HG02571 (cell line): ENCODE measurements around the gene KCNQ1.

Experiments used
- ATAC-seq: cut with Tn5 transposase; IDR thresholded peaks from one replicate; pipeline ENCODE4 v1.9.1; 2021; ENCODE audit warnings: mild to moderate bottlenecking, moderate library complexity; ENCODE audit not compliant: unreplicated experiment

KCNQ1 gene

DNA sequence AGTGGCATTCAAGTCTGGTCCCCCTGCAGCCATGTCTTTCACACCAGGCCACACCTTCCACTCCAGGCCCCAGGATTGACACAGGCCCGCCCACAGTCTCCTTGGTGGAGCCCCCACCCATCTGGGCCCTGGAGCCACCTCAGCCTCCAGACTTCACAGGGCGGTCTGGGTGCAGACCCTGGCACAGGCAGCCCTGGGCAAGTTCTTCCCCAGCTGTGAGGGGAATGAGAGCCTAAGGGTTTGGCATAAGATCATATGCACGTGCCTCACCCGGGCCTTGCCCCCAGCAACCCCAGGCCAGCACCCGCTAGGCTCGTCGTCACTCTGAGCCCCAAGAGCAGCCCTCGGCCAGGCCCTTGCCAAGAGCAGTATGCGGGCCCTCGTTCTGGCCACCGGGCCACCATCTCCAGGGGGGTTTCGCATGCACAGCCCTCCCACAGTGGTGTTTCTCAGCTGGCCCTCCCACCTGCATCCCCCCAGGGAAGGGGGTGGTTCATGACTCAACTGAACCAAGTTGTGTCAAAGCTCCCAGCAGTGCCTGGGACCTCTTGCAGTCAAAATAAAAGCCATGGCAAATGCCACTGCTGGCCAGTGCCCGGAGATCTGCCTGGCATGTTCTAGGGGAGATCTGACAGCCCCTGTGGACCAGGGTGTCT lies 325.4 kb downstream of the KCNQ1 start:
- ATAC-seq = no peak

DNA sequence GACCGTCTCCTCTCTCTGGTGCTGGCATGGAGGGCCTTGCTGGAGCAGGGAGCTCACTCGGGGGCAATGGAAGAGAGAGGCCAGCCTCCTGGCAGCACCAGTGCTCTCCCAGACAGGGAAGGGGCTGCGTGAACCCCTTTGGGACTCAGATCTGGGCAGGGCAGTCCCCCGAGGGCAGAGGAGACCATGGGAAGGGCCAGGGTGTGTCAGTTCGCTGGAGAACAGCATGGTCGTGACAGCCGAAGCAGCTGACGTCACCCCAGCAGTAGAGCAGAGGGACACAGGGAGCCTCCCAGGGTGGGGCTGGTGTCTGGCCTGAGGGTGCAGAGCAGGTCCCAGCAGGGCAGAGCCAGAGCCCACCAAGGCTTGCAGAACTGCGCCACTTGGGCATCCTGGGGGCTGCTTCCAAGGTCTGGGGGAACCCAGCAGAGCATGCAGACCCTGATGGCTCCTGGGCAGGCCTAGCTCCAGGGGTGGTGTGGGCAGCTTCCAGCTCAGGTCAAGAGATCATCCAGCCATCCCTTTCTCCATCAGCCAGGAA lies 326.0 kb downstream of the KCNQ1 start:
- ATAC-seq = no peak

DNA sequence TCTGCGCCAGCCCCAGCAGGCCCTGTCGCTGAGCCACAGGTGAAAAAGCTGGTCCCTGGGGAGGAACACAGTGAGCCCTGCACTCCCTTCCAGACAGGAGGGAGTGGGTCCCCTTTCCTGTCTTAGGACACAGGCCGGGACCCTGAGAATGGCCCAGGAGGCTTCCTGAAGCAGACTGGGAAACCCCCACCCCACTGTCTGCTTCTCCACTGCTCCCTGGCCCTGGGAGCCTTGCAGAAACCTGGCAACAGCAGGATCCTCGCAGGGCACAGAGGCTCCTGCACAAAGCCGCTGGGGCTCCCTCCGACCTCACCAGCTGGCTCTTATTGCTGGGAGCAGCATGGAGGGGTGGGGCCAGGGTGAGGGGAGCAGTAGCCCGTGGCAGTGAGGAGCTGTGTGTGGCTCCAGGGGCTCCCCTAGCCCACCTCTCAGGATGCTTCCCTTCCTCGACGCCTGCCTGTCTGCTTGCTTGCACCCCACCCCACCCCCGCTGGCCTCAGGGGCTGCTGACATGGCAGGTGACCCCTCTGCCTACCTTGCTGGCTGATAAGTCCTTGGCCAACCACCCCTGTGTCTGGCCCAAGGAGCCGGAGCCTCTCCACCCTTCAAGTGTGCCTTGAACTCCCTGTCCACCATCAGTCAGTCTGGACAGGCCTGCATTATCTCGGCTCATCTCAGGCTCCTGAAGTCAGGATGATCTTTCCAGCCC lies 327.1 kb downstream of the KCNQ1 start:
- no peak for ATAC-seq

DNA sequence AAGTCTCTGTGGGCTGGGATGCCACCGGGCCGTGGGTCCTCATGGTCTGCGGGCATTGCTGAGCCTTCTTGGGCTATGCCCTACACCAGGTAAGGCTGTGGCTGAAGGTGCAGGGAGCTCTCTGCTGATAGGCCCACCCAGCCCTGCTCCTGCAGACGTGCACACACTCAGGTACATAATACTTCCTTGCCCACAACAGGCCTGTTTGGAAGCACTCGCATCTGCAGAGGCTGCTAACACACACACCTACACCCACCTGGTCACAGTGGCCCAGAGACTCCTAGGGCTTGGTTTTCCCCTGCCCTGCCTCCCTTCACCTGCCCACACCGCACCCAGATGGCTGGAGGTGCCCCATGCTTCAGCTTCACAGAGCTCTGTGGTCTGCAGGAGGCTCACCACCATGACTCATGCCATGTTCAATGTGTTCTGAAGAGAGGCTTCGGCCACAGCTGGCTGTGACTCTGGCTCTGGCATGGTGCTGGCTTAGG lies 327.8 kb downstream of the KCNQ1 start:
- no peak for ATAC-seq

GRCh38 chr11:2774173-2775082 lies 329.6 kb downstream of the KCNQ1 start:
- ATAC-seq = no peak

DNA sequence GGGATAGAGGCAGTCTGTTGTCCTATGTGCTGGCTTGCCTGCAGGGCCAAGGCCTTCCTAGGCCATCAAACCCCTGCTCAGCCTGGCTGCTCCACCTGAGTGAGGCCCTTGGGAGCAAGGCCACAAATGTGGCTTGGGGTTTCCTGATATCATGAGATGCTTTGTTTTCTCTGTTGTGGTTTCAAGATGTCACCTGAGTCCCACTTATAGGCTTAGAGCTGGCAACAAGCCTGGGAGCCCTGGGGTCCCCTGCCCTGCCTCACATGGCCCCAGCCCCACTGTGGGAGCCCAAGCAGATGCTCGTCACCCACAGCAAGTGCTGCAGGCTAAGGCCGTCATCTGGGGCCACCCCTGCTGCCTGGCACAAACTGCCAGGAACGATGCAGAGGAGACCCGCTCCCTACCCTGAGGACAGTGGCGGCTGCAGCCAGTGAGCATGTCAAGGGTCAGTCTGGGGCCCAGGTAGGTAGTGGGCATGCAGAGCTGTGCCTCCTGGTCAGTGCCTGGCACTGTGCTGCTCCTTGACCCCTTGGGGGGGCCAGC lies 330.3 kb downstream of the KCNQ1 start:
- ATAC-seq = no peak

DNA sequence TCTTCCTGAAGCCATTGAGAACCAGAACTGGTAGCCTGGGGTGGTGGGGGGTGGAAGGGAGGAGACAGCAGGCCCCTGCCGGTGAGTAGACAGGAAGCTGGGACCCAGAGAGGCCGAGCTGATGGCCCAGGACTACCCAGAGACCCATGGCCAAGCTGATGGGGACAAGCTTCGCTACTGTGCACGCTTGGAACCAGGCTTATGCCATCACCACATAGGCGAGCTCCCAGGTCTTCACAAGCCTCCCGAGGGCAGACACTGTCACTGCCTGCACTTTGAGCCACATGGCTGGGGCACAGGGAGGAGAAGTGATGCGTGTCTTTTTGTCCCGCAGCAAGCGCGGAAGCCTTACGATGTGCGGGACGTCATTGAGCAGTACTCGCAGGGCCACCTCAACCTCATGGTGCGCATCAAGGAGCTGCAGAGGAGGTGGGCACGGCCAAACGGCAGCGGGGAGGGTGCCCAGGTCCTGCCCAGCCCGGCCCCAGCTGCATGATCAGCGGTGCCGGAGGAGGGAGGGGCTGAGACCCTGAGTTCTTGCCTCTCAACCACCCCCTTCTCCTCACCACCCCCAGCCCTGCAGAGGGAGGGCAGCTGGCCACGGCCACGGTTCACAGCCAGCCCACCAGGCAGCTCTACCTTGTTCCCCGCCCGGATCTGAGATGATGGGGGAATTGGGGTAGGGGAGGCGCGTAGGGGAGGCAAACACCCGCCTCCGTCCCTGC lies 331.0 kb downstream of the KCNQ1 start:
- no peak for ATAC-seq

- ATAC-seq = no peak
These were observed 331.7 kb downstream of the KCNQ1 start for GRCh38 chr11:2776351-2777061.

- no peak for ATAC-seq
These were observed 332.6 kb downstream of the KCNQ1 start for GRCh38 chr11:2777386-2777785.

GRCh38 chr11:2777871-2778629 lies 333.2 kb downstream of the KCNQ1 start:
- ATAC-seq = no peak

DNA sequence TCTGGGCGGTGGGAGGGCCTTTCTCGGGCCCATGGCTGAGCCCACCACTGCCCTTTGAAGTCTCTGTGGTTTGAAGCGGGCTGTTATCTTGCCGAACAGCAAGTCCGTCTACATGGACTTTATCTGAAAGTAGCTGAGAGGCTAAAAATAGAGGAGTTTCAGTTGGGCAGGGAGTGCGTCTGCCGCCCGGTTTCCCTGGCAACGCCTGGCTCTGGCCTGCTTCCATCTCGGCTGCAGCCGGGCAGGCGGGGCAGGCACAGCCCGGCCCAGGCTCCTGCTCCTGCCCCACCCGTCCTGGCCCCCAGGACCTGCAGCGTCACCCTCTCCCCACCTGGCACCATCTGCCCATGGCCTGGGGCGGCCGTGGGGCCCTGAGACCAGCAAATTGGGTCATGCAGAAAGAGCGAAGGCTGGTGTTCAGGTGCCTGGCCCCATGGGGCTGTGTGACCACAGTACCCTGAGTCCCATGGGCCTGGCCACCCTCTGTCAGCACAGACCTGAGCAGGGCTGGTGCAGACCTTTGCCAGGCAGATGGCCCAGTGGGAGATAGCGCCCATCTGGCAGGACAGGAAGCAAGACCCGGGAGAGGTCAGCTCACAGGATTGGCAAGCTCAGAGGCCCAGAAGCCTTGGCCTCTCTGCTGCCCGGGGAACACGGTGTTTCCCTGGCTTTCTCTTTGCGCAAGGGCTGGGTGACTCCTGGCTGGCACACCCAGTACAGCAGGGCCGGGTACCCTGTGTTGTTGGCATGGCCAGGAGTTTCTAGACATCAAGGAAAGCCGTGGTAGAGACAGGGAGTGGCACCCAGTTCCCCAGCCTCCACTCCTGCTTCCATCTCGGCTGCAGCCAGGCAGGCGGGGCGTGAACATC lies 334.1 kb downstream of the KCNQ1 start:
- ATAC-seq = no peak

- ATAC-seq = no peak
These were observed 334.7 kb downstream of the KCNQ1 start for GRCh38 chr11:2779499-2779980.

GRCh38 chr11:2779981-2780849 lies 335.4 kb downstream of the KCNQ1 start:
- no peak for ATAC-seq

GRCh38 chr11:2780850-2781407 lies 336.1 kb downstream of the KCNQ1 start:
- ATAC-seq = no peak

- ATAC-seq = no peak
These were observed 336.8 kb downstream of the KCNQ1 start for GRCh38 chr11:2781408-2782274.

GRCh38 chr11:2782769-2783168 lies 338.0 kb downstream of the KCNQ1 start:
- no peak for ATAC-seq
